GM18909 (cell line): Measurements from ENCODE around the gene DNAJB2.
A peak's percentile ranks its signal among the peaks of the same experiment; 100 is the strongest.
"Not testable (repeated sequence)": the region's sequence is repeated elsewhere in the genome, so short reads cannot be mapped to it uniquely, and the experiment has no call there.

Experiments used
- ATAC-seq: cut with Tn5 transposase; IDR thresholded peaks from one replicate; pipeline ENCODE4 v1.9.1; 2021; ENCODE audit warnings: mild to moderate bottlenecking; ENCODE audit not compliant: unreplicated experiment, poor library complexity

Gene DNAJB2

DNA sequence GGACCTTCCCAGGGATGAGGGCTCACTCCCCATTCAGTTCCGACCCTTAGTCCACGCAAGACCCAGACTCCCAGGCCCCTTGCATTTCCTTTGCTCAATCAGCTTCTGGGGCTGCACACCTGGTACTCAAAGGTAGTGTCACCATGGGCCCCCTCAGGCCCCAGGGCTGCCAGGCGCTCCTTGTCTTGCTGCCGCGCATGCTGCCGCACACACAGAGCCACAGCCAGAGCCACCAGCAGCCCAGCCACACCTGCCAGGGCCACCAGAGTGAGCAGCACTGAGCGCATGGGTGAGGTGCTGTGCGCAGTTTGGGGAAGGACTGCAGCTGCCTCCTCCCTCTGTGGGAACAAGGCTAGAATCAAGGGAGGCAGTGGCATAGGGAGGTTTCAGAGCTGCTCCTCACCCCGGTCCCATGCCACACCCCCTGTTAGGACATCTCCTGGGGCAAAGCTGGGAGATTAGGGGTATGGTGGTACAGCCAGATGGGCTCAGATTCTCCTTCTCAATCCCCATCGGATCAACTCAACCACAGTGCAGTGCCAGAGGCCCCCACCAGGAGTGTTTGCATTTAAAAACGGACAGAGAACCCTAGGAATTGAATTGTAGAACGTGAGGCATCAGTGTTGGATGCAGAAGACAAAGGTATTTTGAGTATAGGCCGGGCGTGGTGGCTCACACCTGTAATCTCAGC lies 18.7 kb downstream of the DNAJB2 start:
- ATAC-seq = no peak

GRCh38 chr2:219298759-219299371 lies 19.7 kb downstream of the DNAJB2 start:
- ATAC-seq = peak; percentile 50

GRCh38 chr2:219299372-219299760 lies 20.2 kb downstream of the DNAJB2 start:
- no peak for ATAC-seq

- ATAC-seq = no peak
These were observed 20.9 kb downstream of the DNAJB2 start for GRCh38 chr2:219300022-219300421.

DNA sequence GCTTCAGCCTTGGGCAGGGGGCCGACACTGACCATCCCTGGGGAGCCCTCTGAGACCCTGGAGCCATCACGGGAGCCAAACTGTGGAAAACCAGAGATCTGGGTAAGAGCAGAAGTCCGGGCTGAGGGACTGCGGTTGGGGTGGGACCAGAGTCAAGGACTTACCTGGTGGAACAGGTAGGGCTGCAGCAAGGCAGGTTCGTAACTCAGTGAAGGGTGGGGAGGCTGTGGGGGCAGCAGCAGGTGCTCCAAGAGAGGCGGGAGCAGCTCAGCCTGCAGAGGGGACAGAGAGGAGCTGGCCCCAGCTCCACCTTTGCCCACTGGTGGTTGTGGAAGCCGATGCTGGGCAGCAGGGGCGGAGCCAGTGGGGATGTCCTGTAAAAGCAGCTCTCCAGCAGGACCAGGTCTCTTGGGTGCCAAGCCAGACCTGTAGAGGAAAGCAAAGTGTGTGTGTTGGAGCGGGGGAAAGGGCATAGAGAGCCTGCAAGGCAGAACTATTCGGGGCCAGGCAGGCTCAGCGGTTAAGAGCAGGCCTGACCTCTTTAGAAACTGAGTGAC lies 23.3 kb downstream of the DNAJB2 start:
- no peak for ATAC-seq

DNA sequence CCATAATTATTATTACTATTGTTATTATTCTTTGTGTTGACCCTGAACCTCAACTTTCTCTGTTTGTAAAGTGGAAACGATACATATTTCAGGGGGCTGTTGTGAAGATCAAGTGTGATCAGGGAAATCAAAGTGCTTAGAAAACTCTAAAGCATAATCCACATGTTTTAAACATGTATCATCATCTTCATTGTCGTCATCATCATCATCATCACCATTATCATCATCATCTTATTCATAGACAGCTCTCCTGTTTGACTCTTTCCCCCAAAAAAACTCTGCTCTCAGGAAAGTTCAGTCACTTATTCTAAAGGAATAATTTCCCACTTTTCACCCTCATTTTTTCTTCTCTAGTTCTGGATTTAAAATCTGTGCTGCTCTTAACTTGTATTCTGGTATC lies 25.1 kb downstream of the DNAJB2 start:
- ATAC-seq = no peak

- no peak for ATAC-seq
These were observed 26.9 kb downstream of the DNAJB2 start for GRCh38 chr2:219306047-219306446.

- ATAC-seq = peak; percentile 59
These were observed 29.3 kb downstream of the DNAJB2 start for GRCh38 chr2:219308142-219309101.

- ATAC-seq = no peak
These were observed 30.1 kb downstream of the DNAJB2 start, which contains the start of gene PTPRN for GRCh38 chr2:219309278-219309677. TSS of gene PTPRN (minus strand) at chr2:219309401. CDS start at chr2:219309332, 69 bp downstream.

DNA sequence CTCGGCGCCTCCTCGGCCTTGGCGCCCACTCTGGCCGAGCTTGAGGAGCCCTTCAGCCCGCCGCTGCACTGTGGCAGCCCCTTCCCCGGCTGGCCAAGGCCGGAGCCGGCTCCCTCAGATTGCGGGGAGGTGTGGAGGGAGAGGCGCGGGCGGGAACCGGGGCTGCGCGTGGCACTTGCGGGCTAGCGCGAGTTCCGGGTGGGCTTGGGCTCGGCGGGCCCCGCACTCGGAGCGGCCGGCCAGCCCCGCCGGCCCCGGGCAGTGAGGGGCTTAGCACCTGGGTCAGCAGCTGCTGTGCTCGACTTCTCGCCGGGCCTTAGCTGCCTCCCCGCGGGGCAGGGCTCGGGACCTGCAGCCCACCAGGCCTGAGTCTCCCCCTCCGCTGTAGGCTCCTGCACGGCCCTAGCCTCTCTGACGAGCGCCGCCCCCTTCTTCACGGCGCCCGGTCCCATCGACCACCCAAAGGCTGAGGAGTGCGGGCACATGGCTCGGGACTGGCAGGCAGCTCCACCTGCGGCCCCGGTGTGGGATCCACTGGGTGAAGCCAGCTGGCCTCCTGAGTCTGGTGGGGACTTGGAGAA lies 33.6 kb downstream of the DNAJB2 start:
- not testable (repeated sequence) for ATAC-seq

DNA sequence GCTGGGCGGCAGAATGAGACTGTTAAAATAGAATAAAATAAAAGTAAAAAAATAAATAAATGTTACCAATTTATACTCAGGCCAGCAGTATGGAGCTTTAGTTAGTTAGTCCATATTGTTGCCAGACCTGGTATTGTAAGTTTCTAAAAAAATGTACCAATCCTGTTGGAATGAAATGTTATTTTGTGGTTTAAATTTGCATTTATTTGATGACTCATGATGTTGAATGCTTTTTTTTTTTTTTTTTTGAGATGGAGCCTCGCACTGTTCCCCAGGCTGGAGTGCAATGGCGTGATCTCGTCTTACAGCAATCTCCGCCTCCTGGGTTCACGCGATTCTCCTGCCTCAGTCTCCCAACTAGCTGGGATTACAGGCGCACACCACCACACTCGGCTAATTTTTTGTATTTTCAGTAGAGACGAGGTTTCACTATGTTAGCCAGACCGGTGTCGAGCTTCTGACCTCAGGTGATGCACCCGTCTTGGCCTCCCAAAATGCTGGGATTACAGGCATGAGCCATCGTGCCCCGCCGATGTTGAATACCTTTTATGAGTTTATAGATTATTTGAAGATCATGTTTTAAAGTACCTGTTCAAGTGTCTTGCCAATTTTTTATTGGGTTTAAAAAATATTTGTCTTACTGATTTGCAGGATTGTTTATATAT lies 35.8 kb downstream of the DNAJB2 start:
- no peak for ATAC-seq

- no peak for ATAC-seq
These were observed 44.3 kb downstream of the DNAJB2 start for GRCh38 chr2:219323434-219323833.

- ATAC-seq = no peak
These were observed 46.0 kb downstream of the DNAJB2 start for GRCh38 chr2:219325136-219325535.

- ATAC-seq = no peak
These were observed 46.6 kb downstream of the DNAJB2 start for GRCh38 chr2:219325657-219326315.

DNA sequence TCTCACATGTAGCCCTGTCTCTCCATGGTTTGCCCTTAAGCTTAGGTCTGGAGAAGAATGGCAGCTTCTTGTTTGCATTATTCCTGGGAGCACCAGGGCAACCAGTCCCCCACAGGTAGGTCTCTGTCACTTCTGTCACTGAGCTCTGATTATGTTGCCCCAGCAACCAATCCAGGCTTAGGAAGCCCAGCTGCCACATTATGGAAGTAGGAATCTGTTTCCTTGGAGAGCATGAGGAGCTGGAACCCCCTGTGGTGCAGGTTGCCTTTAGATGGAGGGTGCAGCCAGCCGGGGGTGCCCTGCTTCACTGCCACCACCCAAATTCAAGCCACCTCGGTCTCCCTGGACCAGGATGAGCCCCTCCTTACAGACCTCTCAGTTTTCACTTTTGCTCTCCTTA lies 48.6 kb downstream of the DNAJB2 start:
- ATAC-seq = no peak

DNA sequence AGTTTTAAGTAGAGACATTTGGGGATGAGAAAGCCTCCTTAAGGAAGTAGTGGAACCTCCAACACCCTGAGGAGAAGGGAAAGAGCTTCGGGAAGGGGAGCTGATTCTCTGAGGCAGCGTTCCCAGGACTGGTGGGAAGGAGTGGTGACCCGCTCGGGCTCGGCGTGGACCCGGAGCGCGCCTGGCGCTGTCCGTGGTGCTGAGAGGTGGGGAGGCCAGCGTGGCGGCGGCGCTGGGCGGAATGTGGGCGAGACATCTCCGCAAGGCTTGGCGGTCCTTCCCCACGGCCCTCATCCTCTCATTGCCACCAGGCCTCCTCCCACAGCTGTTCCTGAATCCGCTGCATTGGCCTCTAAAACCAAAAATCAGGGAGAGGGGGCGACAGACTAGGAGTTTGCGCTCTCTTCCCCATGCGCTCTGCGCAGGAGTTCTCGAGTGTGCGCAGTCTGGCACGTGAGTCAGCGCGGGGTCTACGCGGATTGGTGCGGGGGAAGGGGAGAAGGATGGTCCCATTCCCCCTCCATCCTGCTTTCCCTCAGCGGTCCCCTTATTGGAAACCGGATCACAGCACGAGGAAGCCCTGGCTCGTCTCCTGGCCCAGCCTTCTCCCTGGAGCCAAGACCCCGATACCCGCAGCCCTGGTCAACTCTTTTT lies 52.5 kb downstream of the DNAJB2 start:
- no peak for ATAC-seq

- no peak for ATAC-seq
These were observed 53.4 kb downstream of the DNAJB2 start, which contains the start of gene RESP18 for GRCh38 chr2:219332542-219332941. TSS of gene RESP18 (minus strand) at chr2:219332744.

GRCh38 chr2:219334076-219334475 lies 54.9 kb downstream of the DNAJB2 start:
- no peak for ATAC-seq

DNA sequence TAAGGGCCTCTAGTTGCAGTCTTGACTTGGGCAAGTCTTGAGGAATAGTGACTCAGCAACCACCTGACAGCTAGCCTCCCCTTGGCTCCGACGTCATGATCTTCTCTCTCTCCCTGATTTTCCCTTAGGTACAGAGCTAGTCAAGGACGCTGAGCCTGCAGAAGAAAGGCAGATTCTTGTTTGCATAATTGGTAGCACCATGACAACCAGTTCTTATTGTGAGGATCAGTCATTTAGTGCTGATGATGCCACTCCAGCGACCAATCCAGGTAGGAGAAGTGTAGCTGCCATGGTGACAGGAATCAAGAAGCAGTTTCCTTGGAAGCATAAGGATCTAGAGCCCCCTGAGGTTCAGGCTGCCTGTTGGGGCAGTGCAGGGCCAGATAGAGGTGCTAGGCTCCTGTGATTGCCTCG lies 56.2 kb downstream of the DNAJB2 start:
- no peak for ATAC-seq
